GM23338 (cell line): Measurements from ENCODE around the gene TFDP1. TPM values are rescaled to one million over a fixed set of nuclear protein-coding genes. Genes with fewer than 3 reads are reported as not detected.

Source experiments
- ATAC-seq: fragments of 200-7000 bp; cut with Tn5 transposase; 3 replicates; pipeline ENCODE4 v1.9.1; 2020
- DNase-seq: peaks from one replicate; pipeline ENCODE4 v3.0.0-alpha.2; 2015; ENCODE audit warnings: low spot score
- H2AFZ ChIP-seq: fragments of 200-600 bp; sonication (generic); 2 replicates; pipeline ENCODE4 v1.8.0; 2016; ENCODE audit warnings: antibody characterized with exemption, mild to moderate bottlenecking, moderate library complexity
- H3F3A ChIP-seq: fragments of 200-600 bp; sonication (generic); replicated peaks from 2 replicates; pipeline ENCODE4 v1.8.0; 2017; ENCODE audit warnings: antibody characterized with exemption, mixed run types, low read depth
- H3K27ac ChIP-seq: fragments of 200-600 bp; sonication (generic); 2 replicates; pipeline ENCODE4 v1.6.1; 2016; ENCODE audit warnings: low read depth
- H3K27me3 ChIP-seq: fragments of 200-600 bp; sonication (generic); 2 replicates; pipeline ENCODE4 v1.8.0; 2016; ENCODE audit warnings: mild to moderate bottlenecking, mixed run types, moderate library complexity; ENCODE audit not compliant: insufficient read depth
- H3K36me3 ChIP-seq: fragments of 200-600 bp; sonication (generic); 2 replicates; pipeline ENCODE4 v1.8.0; 2016; ENCODE audit warnings: mild to moderate bottlenecking; ENCODE audit not compliant: insufficient read depth
- H3K4me1 ChIP-seq: fragments of 200-600 bp; sonication (generic); 2 replicates; pipeline ENCODE4 v1.8.0; 2016; ENCODE audit warnings: mild to moderate bottlenecking, moderate library complexity; ENCODE audit not compliant: insufficient read depth
- H3K4me2 ChIP-seq: fragments of 200-600 bp; sonication (generic); 2 replicates; pipeline ENCODE4 v1.7.1; 2017; ENCODE audit warnings: mixed run types
- H3K4me3 ChIP-seq: fragments of 200-600 bp; sonication (generic); 2 replicates; pipeline ENCODE4 v1.6.1; 2016; ENCODE audit warnings: mixed run types
- H3K79me2 ChIP-seq: fragments of 200-600 bp; sonication (generic); replicated peaks from 2 replicates; pipeline ENCODE4 v1.8.0; 2017; ENCODE audit warnings: mild to moderate bottlenecking; ENCODE audit not compliant: insufficient read depth
- H3K9me2 ChIP-seq: fragments of 200-600 bp; sonication (generic); 2 replicates; pipeline ENCODE4 v1.8.0; 2017; ENCODE audit not compliant: insufficient read depth
- H4K20me1 ChIP-seq: fragments of 200-600 bp; sonication (generic); replicated peaks from 2 replicates; pipeline ENCODE4 v1.8.0; 2017; ENCODE audit warnings: mild to moderate bottlenecking; ENCODE audit not compliant: insufficient read depth
- H3K27ac Mint-ChIP-seq: 2 replicates; pipeline ENCODE4 v1.8.0; 2020; ENCODE audit warnings: inconsistent platforms, mild to moderate bottlenecking, moderate library complexity, mixed read lengths
- H3K27me3 Mint-ChIP-seq: 3 replicates; pipeline ENCODE4 v1.8.0; 2022; ENCODE audit warnings: low read depth, mild to moderate bottlenecking, moderate library complexity, mixed read lengths, inconsistent platforms; ENCODE audit not compliant: insufficient read depth, poor library complexity
- H3K36me3 Mint-ChIP-seq: 3 replicates; pipeline ENCODE4 v1.8.0; 2021; ENCODE audit warnings: low read depth, mild to moderate bottlenecking, inconsistent platforms, moderate library complexity, mixed read lengths
- H3K4me1 Mint-ChIP-seq: 3 replicates; pipeline ENCODE4 v1.8.0; 2020; ENCODE audit warnings: mild to moderate bottlenecking, inconsistent platforms, mixed read lengths
- H3K4me3 Mint-ChIP-seq: 3 replicates; pipeline ENCODE4 v1.8.0; 2021; ENCODE audit warnings: moderate library complexity, mild to moderate bottlenecking, inconsistent platforms, mixed read lengths
- H3K9me3 Mint-ChIP-seq: 3 replicates; pipeline ENCODE4 v1.8.0; 2020; ENCODE audit warnings: moderate library complexity, mild to moderate bottlenecking, inconsistent platforms, mixed read lengths
- CREB1 ChIP-seq: fragments of 250-450 bp; sonication (Bioruptor Pico); IDR thresholded peaks from 2 replicates; pipeline ENCODE4 v1.5.0; 2020; ENCODE audit warnings: low read depth, mild to moderate bottlenecking, moderate library complexity
- EZH2 ChIP-seq: fragments of 200-600 bp; sonication (generic); IDR thresholded peaks from one replicate; pipeline ENCODE4 v1.8.0; 2017; ENCODE audit warnings: antibody characterized with exemption, mild to moderate bottlenecking, low read depth; ENCODE audit not compliant: unreplicated experiment
- EZH2phosphoT487 ChIP-seq: fragments of 200-600 bp; sonication (generic); IDR thresholded peaks from one replicate; pipeline ENCODE4 v1.8.1; 2018; ENCODE audit warnings: antibody characterized with exemption; ENCODE audit not compliant: unreplicated experiment
- JUNB ChIP-seq: IDR thresholded peaks from one replicate; pipeline ENCODE4 v1.6.1; 2016; ENCODE audit warnings: antibody characterized with exemption; ENCODE audit not compliant: unreplicated experiment
- NANOG ChIP-seq: IDR thresholded peaks from 2 replicates; pipeline ENCODE4 v1.6.1; 2016; ENCODE audit warnings: antibody characterized with exemption, borderline replicate concordance
- POLR2AphosphoS5 ChIP-seq: IDR thresholded peaks from 2 replicates; pipeline ENCODE4 v1.6.1; 2016; ENCODE audit warnings: antibody characterized with exemption, low read depth
- STAT1 ChIP-seq: IDR thresholded peaks from one replicate; pipeline ENCODE4 v1.6.1; 2016; ENCODE audit warnings: antibody characterized with exemption; ENCODE audit not compliant: unreplicated experiment
- ZNF114 ChIP-seq: fragments of 250-450 bp; sonication (Bioruptor Pico); IDR thresholded peaks from 2 replicates; pipeline ENCODE4 v1.5.0; 2020; ENCODE audit warnings: mild to moderate bottlenecking, moderate library complexity
- ZNF331 ChIP-seq: fragments of 250-450 bp; sonication (Bioruptor Pico); IDR thresholded peaks from 2 replicates; pipeline ENCODE4 v1.5.0; 2020; ENCODE audit warnings: low read depth, mild to moderate bottlenecking, moderate library complexity
- long read RNA-seq: library from polyadenylated mRNA; unstranded; transcript quantifications from one replicate; pipeline ENCODE4 v2.0.0, GENCODE V29; 2020; ENCODE audit not compliant: unreplicated experiment
- polyA plus RNA-seq: library from polyadenylated mRNA; unstranded; fragments of >200 nt; fragmentation: Nextera tagmentation; extraction: Ambion mirVana; gene quantifications from 2 replicates; pipeline ENCODE4 v1.2.1, GENCODE V29; 2016
- total RNA-seq: library from RNA; depleted of rRNA; stranded (reverse); fragments of >200 nt; shearing (Covaris generic); gene quantifications from 2 replicates; pipeline ENCODE4 v1.2.3, GENCODE V29; 2014; rRNA removed
- TF ChIP-seq, protein P1 (sequence below): fragments of 250-450 bp; sonication (Bioruptor Pico); IDR thresholded peaks from 2 replicates; pipeline ENCODE4 v1.5.0; 2020; ENCODE audit warnings: mild to moderate bottlenecking, moderate library complexity
- TF ChIP-seq, protein P2 (sequence below), 2 experiments: fragments of 200-600 bp in 1 of 2; sonication (generic) in 1 of 2; conservative IDR thresholded peaks; 2 replicates each; pipeline versions ENCODE4 v1.5.1 to v1.6.1; 2016 to 2017; ENCODE audit warnings: antibody characterized with exemption in 2 of 2, low read depth in 2 of 2, mild to moderate bottlenecking in 2 of 2, moderate library complexity in 1 of 2

TFDP1 gene, protein sequence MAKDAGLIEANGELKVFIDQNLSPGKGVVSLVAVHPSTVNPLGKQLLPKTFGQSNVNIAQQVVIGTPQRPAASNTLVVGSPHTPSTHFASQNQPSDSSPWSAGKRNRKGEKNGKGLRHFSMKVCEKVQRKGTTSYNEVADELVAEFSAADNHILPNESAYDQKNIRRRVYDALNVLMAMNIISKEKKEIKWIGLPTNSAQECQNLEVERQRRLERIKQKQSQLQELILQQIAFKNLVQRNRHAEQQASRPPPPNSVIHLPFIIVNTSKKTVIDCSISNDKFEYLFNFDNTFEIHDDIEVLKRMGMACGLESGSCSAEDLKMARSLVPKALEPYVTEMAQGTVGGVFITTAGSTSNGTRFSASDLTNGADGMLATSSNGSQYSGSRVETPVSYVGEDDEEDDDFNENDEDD
- total RNA-seq (80.0 and 92.0 TPM in 2 replicates), polyA plus RNA-seq (40.2 and 42.9 TPM in 2 replicates)
- long read RNA-seq, transcript TFDP1-201 (12 exons, 2,648 nt), result major isoform, 8 of 33 reads
- long read RNA-seq, partial matches to known transcripts, result 7 of 33 reads
- long read RNA-seq, other reads (novel, unspliced or antisense), result 16 of 33 reads

DNA sequence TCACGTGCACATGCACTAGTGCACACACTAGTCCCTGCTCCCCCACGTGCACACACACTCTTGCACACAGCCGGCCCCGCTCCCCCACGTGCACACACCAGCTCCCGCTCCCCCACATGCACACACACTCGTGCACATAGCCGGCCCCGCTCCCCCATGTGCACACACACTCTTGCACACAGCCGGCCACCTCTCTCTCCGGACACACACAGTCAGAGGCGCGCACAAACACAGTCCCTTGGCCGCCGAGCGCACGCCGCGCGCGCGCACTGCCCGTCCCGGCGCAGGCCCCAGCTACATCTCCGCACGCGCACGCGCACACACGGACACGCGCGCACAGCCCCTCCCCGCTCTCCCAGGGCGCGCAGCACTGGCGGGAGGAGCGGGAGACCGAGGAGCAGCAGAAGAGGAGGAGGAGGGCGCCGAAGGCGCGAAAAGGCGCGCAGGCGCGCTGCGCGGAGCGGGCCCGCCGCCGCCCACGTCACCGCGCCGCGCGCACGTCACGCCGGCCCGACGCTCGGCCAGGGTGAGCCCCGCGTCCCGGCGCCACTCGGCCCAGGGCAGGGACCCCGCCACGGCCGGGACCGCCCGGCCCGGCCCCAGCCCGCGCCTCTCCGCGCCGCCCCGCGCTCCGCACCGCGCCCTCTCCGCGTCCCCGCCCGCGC is at the start of gene TFDP1:
Gene TFDP1 (plus strand): TSS at position 549 of the 665 bp plus-strand sequence. CDS start 1,085 bp downstream, outside the sequence.
- peak within 1 kb of the TSS; percentile 66 for H3K4me3 ChIP-seq
- peaks cover 13% of the 10 kb centered on the region; the same call in 1 of the 2 replicates for H3F3A ChIP-seq
- Mint-ChIP-seq H3K27me3 (peaks cover 13% of the 10 kb centered on the region), H3K4me3 (peak within 1 kb of the TSS; percentile 87), H3K36me3 (peaks cover 37% of the 10 kb centered on the region), H3K27ac (no peak within 1 kb of the TSS), H3K9me3 (peaks cover 4% of the 10 kb centered on the region; the same call in 2 of the 3 replicates), H3K4me1 (peaks cover 17% of the 10 kb centered on the region)
- H3K79me2 ChIP-seq, result peaks cover 39% of the 10 kb centered on the region
- no peaks in the 10 kb centered on the region for H3K9me2 ChIP-seq
- H2AFZ ChIP-seq, result no peak within 1 kb of the TSS
- peak; percentile 76 for ATAC-seq
- H3K4me1 ChIP-seq, result 0 out of 2 replicates have a peak, but pooled peaks cover 7% of the 10 kb centered on the region
- no peaks in the 10 kb centered on the region for H3K36me3 ChIP-seq
- peak; percentile 88 for DNase-seq
- no peak within 1 kb of the TSS for H3K27ac ChIP-seq
- H3K4me2 ChIP-seq, result peak within 1 kb of the TSS; percentile 91
- peak; percentile 75 for TF ChIP-seq POLR2AphosphoS5
- no peak for TF ChIP-seq EZH2phosphoT487
- TF ChIP-seq CREB1 (CRISPR knock-in tag), result peak; percentile 48
- TF ChIP-seq STAT1, result no peak
- no peak for TF ChIP-seq NANOG
- no peaks in the 10 kb centered on the region for H3K27me3 ChIP-seq
- H4K20me1 ChIP-seq, result peaks cover 7% of the 10 kb centered on the region; the same call in 1 of the 2 replicates

DNA sequence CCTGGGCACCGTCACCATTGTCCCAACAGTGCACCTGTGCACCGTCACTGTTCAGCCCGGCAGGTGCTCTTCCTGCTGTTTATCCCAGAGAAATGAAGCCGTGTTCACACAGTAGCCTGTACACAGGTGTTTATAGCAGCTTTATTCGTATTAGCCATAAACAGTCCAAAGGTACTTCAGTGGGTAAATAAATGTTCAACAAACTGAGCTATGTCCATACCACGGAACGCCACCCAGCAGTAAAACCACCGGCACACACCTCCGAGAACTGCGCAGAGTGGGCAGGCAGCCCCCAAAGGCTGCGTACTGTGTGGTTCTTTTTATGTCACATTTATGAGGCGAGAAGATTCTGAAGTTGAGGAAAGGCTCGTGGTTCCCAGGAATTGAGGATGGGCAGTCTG is 49.2 kb upstream of the TFDP1 start:
- H3K36me3 Mint-ChIP-seq, result peaks cover 16% of the 10 kb centered on the region
- H3K36me3 ChIP-seq, result no peaks in the 10 kb centered on the region
- no peaks in the 10 kb centered on the region; the same call in none of the 2 replicates for H4K20me1 ChIP-seq
- H3K4me3 ChIP-seq, result no peak overlapping the region
- DNase-seq, result no peak
- H3K27me3 ChIP-seq, result no peaks in the 10 kb centered on the region
- peaks cover 13% of the 10 kb centered on the region; the same call in 1 of the 2 replicates for H3F3A ChIP-seq
- no peaks in the 10 kb centered on the region for H3K79me2 ChIP-seq
- H3K27ac Mint-ChIP-seq, result no peak overlapping the region
- no peak overlapping the region for H3K27ac ChIP-seq
- no peak overlapping the region for H3K4me3 Mint-ChIP-seq
- H3K4me1 ChIP-seq, result no peaks in the 10 kb centered on the region
- no peaks in the 10 kb centered on the region for H3K9me2 ChIP-seq
- H3K27me3 Mint-ChIP-seq, result peaks cover 3% of the 10 kb centered on the region
- no peaks in the 10 kb centered on the region for H3K9me3 Mint-ChIP-seq
- no peak for ATAC-seq
- no peak overlapping the region for H3K4me2 ChIP-seq
- H2AFZ ChIP-seq, result no peak overlapping the region
- H3K4me1 Mint-ChIP-seq, result peaks cover 16% of the 10 kb centered on the region
- TF ChIP-seq POLR2AphosphoS5, result no peak
- TF ChIP-seq JUNB, result no peak
- TF ChIP-seq, protein P1, sequence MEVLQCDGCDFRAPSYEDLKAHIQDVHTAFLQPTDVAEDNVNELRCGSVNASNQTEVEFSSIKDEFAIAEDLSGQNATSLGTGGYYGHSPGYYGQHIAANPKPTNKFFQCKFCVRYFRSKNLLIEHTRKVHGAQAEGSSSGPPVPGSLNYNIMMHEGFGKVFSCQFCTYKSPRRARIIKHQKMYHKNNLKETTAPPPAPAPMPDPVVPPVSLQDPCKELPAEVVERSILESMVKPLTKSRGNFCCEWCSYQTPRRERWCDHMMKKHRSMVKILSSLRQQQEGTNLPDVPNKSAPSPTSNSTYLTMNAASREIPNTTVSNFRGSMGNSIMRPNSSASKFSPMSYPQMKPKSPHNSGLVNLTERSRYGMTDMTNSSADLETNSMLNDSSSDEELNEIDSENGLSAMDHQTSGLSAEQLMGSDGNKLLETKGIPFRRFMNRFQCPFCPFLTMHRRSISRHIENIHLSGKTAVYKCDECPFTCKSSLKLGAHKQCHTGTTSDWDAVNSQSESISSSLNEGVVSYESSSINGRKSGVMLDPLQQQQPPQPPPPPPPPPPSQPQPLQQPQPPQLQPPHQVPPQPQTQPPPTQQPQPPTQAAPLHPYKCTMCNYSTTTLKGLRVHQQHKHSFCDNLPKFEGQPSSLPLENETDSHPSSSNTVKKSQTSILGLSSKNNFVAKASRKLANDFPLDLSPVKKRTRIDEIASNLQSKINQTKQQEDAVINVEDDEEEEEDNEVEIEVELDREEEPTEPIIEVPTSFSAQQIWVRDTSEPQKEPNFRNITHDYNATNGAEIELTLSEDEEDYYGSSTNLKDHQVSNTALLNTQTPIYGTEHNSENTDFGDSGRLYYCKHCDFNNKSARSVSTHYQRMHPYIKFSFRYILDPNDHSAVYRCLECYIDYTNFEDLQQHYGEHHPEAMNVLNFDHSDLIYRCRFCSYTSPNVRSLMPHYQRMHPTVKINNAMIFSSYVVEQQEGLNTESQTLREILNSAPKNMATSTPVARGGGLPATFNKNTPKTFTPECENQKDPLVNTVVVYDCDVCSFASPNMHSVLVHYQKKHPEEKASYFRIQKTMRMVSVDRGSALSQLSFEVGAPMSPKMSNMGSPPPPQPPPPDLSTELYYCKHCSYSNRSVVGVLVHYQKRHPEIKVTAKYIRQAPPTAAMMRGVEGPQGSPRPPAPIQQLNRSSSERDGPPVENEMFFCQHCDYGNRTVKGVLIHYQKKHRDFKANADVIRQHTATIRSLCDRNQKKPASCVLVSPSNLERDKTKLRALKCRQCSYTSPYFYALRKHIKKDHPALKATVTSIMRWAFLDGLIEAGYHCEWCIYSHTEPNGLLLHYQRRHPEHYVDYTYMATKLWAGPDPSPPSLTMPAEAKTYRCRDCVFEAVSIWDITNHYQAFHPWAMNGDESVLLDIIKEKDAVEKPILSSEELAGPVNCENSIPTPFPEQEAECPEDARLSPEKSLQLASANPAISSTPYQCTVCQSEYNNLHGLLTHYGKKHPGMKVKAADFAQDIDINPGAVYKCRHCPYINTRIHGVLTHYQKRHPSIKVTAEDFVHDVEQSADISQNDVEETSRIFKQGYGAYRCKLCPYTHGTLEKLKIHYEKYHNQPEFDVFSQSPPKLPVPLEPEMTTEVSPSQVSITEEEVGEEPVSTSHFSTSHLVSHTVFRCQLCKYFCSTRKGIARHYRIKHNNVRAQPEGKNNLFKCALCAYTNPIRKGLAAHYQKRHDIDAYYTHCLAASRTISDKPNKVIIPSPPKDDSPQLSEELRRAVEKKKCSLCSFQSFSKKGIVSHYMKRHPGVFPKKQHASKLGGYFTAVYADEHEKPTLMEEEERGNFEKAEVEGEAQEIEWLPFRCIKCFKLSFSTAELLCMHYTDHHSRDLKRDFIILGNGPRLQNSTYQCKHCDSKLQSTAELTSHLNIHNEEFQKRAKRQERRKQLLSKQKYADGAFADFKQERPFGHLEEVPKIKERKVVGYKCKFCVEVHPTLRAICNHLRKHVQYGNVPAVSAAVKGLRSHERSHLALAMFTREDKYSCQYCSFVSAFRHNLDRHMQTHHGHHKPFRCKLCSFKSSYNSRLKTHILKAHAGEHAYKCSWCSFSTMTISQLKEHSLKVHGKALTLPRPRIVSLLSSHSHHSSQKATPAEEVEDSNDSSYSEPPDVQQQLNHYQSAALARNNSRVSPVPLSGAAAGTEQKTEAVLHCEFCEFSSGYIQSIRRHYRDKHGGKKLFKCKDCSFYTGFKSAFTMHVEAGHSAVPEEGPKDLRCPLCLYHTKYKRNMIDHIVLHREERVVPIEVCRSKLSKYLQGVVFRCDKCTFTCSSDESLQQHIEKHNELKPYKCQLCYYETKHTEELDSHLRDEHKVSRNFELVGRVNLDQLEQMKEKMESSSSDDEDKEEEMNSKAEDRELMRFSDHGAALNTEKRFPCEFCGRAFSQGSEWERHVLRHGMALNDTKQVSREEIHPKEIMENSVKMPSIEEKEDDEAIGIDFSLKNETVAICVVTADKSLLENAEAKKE, result no peak
- no peak for TF ChIP-seq ZNF114 (CRISPR knock-in tag)
- TF ChIP-seq, protein P2, sequence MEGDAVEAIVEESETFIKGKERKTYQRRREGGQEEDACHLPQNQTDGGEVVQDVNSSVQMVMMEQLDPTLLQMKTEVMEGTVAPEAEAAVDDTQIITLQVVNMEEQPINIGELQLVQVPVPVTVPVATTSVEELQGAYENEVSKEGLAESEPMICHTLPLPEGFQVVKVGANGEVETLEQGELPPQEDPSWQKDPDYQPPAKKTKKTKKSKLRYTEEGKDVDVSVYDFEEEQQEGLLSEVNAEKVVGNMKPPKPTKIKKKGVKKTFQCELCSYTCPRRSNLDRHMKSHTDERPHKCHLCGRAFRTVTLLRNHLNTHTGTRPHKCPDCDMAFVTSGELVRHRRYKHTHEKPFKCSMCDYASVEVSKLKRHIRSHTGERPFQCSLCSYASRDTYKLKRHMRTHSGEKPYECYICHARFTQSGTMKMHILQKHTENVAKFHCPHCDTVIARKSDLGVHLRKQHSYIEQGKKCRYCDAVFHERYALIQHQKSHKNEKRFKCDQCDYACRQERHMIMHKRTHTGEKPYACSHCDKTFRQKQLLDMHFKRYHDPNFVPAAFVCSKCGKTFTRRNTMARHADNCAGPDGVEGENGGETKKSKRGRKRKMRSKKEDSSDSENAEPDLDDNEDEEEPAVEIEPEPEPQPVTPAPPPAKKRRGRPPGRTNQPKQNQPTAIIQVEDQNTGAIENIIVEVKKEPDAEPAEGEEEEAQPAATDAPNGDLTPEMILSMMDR (conservative IDR thresholded peaks at IDR 0.05; ENCODE audit: low read depth in 2 of 2), result no peak
- no peak for TF ChIP-seq ZNF331
- no peak for TF ChIP-seq CREB1 (CRISPR knock-in tag)
- TF ChIP-seq EZH2, result no peak
